GM12875 (cell line): ENCODE data around the gene KMT2A.

Experiments
- H3K4me3 ChIP-seq: one replicate; pipeline ENCODE4 v1.5.1; 2011; ENCODE audit warnings: low read depth, low read length, control low read depth
- CTCF ChIP-seq: IDR thresholded peaks from 2 replicates; pipeline ENCODE4 v1.5.1; 2011; ENCODE audit warnings: low read depth, mild to moderate bottlenecking, control low read depth, inconsistent platforms, low read length, moderate library complexity, borderline replicate concordance; ENCODE audit not compliant: insufficient read depth

KMT2A gene

GRCh38 chr11:118436639-118437207, 431 bp downstream of the KMT2A start:
- no peak for TF ChIP-seq CTCF
- peak overlapping the region; percentile 93 for H3K4me3 ChIP-seq

- no peak for TF ChIP-seq CTCF
- H3K4me3 ChIP-seq, result peak overlapping the region; percentile 93
These were observed 1.2 kb downstream of the KMT2A start for GRCh38 chr11:118437208-118438125.

- peak overlapping the region; percentile 93 for H3K4me3 ChIP-seq
- no peak for TF ChIP-seq CTCF
These were observed 2.1 kb downstream of the KMT2A start for GRCh38 chr11:118438314-118438931.

GRCh38 chr11:118439646-118440045, 3.4 kb downstream of the KMT2A start:
- TF ChIP-seq CTCF, result no peak
- no peak overlapping the region for H3K4me3 ChIP-seq

GRCh38 chr11:118441770-118442275, 5.5 kb downstream of the KMT2A start:
- no peak overlapping the region for H3K4me3 ChIP-seq
- no peak for TF ChIP-seq CTCF

- no peak for TF ChIP-seq CTCF
- no peak overlapping the region for H3K4me3 ChIP-seq
These were observed 6.0 kb downstream of the KMT2A start for GRCh38 chr11:118442301-118442700.
